HG03175 (cell line): ENCODE data around the gene ATOH8.
"Not testable (repeated sequence)": the region's sequence is repeated elsewhere in the genome, so short reads cannot be mapped to it uniquely, and the experiment has no call there.

Source experiments
- ATAC-seq: cut with Tn5 transposase; IDR thresholded peaks from one replicate; pipeline ENCODE4 v1.9.1; 2021; ENCODE audit warnings: mild to moderate bottlenecking, moderate library complexity; ENCODE audit not compliant: unreplicated experiment

The ATOH8 gene

GRCh38 chr2:85753525-85754312, at the start of gene ATOH8:
ATOH8 (plus strand) TSS chr2:85753991; CDS start chr2:85754190, 199 bp downstream.
- ATAC-seq, result no peak

- no peak for ATAC-seq
Measured at GRCh38 chr2:85704038-85704437, 49.8 kb upstream of the ATOH8 start.

GRCh38 chr2:85704800-85705679, 48.8 kb upstream of the ATOH8 start:
- ATAC-seq, result peak; percentile 75

- ATAC-seq, result no peak
Measured at GRCh38 chr2:85705680-85706039, 48.1 kb upstream of the ATOH8 start.

GRCh38 chr2:85706063-85706462, 47.7 kb upstream of the ATOH8 start:
- ATAC-seq, result no peak

GRCh38 chr2:85706599-85707296, 47.0 kb upstream of the ATOH8 start:
- no peak for ATAC-seq

GRCh38 chr2:85707304-85707703, 46.5 kb upstream of the ATOH8 start:
- ATAC-seq, result peak; percentile 47

- ATAC-seq, result no peak
Measured at GRCh38 chr2:85708641-85709040, 45.1 kb upstream of the ATOH8 start.

GRCh38 chr2:85709401-85709811, 44.4 kb upstream of the ATOH8 start:
- no peak for ATAC-seq

- no peak for ATAC-seq
Measured at GRCh38 chr2:85710687-85711577, 42.9 kb upstream of the ATOH8 start.

GRCh38 chr2:85711578-85712060, 42.2 kb upstream of the ATOH8 start:
- ATAC-seq, result no peak

GRCh38 chr2:85712336-85712735, 41.5 kb upstream of the ATOH8 start:
- no peak for ATAC-seq

- ATAC-seq, result no peak
Measured at GRCh38 chr2:85712849-85713612, 40.8 kb upstream of the ATOH8 start.

GRCh38 chr2:85713836-85714235, 40.0 kb upstream of the ATOH8 start:
- ATAC-seq, result no peak

- not testable (repeated sequence) for ATAC-seq
Measured at GRCh38 chr2:85714421-85714820, 39.4 kb upstream of the ATOH8 start.

- ATAC-seq, result no peak
Measured at GRCh38 chr2:85714841-85715240, 39.0 kb upstream of the ATOH8 start.

- no peak for ATAC-seq
Measured at GRCh38 chr2:85716346-85716914, 37.4 kb upstream of the ATOH8 start.

GRCh38 chr2:85717308-85718008, 36.3 kb upstream of the ATOH8 start:
- ATAC-seq, result no peak

GRCh38 chr2:85718009-85718391, 35.8 kb upstream of the ATOH8 start:
- ATAC-seq, result no peak
